Vagina (tissue), 2 donors: ENCODE measurements around the gene CS.

Experiments used
- CTCF ChIP-seq, 3 experiments: fragments of 450-650 bp in 2 of 3; fragments of 200-600 bp in 1 of 3; sonication (generic) in 1 of 3; IDR thresholded peaks; one replicate each; pipeline ENCODE4 v1.5.1; 2017 to 2019; ENCODE audit warnings: antibody characterized with exemption in 3 of 3, mild to moderate bottlenecking in 2 of 3, moderate library complexity in 2 of 3
- POLR2A ChIP-seq, 2 donors: fragments of 450-650 bp; IDR thresholded peaks; one replicate each; pipeline ENCODE4 v1.6.1; 2017; ENCODE audit warnings: antibody characterized with exemption in 2 of 2, mild to moderate bottlenecking in 2 of 2, moderate library complexity in 2 of 2
- POLR2AphosphoS5 ChIP-seq, 2 donors: sonication (generic); formaldehyde crosslinking; IDR thresholded peaks; one replicate each; pipeline ENCODE4 v1.9.0; 2017; ENCODE audit warnings: antibody characterized with exemption in 2 of 2, mild to moderate bottlenecking in 2 of 2, low read depth in 1 of 2; ENCODE audit not compliant: insufficient read depth in 1 of 2

- no peak for TF ChIP-seq CTCF (IDR thresholded peaks at IDR 0.05)
- TF ChIP-seq POLR2AphosphoS5 (IDR thresholded peaks at IDR 0.05; ENCODE audit: insufficient read depth in 1 of 2, low read depth in 1 of 2): no peak
- no peak for TF ChIP-seq POLR2A (IDR thresholded peaks at IDR 0.05)
These were observed 8.6 kb upstream of the CS start for GRCh38 chr12:56308714-56309113.
